ENCODE data around the gene DNM3. TPM values are rescaled to one million over a fixed set of nuclear protein-coding genes. Genes with fewer than 3 reads are reported as not detected.

DNM3 gene
- total RNA-seq, 1 experiment from 2014 or later = 2.7 TPM

DNA sequence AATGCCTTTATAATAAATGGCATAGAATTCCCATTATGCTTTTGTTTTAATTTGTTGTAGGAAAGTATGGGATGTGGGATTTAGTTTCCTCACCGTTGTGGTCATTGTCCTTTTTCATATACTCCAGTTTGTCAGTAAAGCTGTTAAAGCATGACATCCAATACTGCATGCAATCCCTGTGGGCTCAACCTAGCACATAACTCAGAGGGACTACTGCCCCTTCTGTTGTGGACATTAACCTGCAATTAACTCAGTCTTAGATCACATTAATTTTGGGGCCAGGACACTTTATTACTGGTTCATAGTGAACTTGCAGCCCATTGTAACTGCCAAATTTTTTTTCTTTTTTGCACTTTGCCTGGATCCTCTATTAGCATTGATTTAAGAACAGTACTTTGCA is 112.5 kb downstream of the DNM3 start:
- Histone ChIP-seq H3T11ph (ENCODE audit: low read length) (no peak overlapping the region), H3K9me3 (ENCODE audit: control insufficient read depth, low read depth, low read length) (peaks cover 11% of the 10 kb centered on the region), H2AFZ (ENCODE audit: low read length) (no peak overlapping the region), H3K27ac (ENCODE audit: insufficient read length, low read depth, low read length) (no peak overlapping the region), H4K5ac (ENCODE audit: insufficient read length, low read depth, low read length) (no peak overlapping the region), H3K14ac (ENCODE audit: insufficient read depth, low read length) (no peak overlapping the region), H2BK120ac (ENCODE audit: low read depth, low read length, poor library complexity, severe bottlenecking) (no peak overlapping the region), H3K79me1 (ENCODE audit: insufficient read depth, low read depth, low read length, poor library complexity, severe bottlenecking) (no peaks in the 10 kb centered on the region), H4K20me1 (ENCODE audit: control insufficient read depth, insufficient read depth, insufficient read length) (no peaks in the 10 kb centered on the region), H2BK15ac (ENCODE audit: low read depth, low read length) (no peak overlapping the region), H3K9ac (ENCODE audit: extremely low read depth, insufficient read length, low read length) (no peak overlapping the region), H3K56ac (ENCODE audit: insufficient read length, low read depth, low read length) (no peak overlapping the region), H3K23me2 (ENCODE audit: insufficient read length, low read depth, low read length, poor library complexity, severe bottlenecking) (no peaks in the 10 kb centered on the region), H3K4me1 (ENCODE audit: insufficient read depth, low read length) (no peaks in the 10 kb centered on the region), H3K4ac (ENCODE audit: low read depth, low read length) (no peak overlapping the region), H3K79me2 (ENCODE audit: insufficient read depth, low read length) (no peaks in the 10 kb centered on the region), H3K18ac (ENCODE audit: insufficient read length, low read depth, low read length) (no peak overlapping the region), H2AK5ac (ENCODE audit: insufficient read length, low read length) (no peak overlapping the region), H4K8ac (replicated peaks; ENCODE audit: insufficient read length, low read depth, low read length) (no peak overlapping the region), H3K4me2 (ENCODE audit: insufficient read depth, insufficient read length, low read length) (no peak overlapping the region), H4K91ac (ENCODE audit: insufficient read length, low read depth, low read length) (no peak overlapping the region), H3K27me3 (ENCODE audit: insufficient read depth, low read length) (no peaks in the 10 kb centered on the region), H2BK12ac (ENCODE audit: insufficient read length, low read depth, low read length) (no peak overlapping the region), H2BK20ac (ENCODE audit: low read depth, low read length, poor library complexity, severe bottlenecking) (no peak overlapping the region), H2BK5ac (ENCODE audit: insufficient read length, low read length) (no peak overlapping the region), H3K23ac (ENCODE audit: insufficient read length, low read depth, low read length) (no peak overlapping the region)
- H3K27ac Mint-ChIP-seq = no peak overlapping the region
- H3K9me3 Mint-ChIP-seq = peaks cover 13% of the 10 kb centered on the region in 2 experiments; a peak in 4 of 5 replicates
- no peak overlapping the region for H3K4me3 Mint-ChIP-seq
- H3K4me1 Mint-ChIP-seq = peaks cover 16 to 22% of the 10 kb centered on the region in 2 experiments
- H3K27me3 Mint-ChIP-seq (ENCODE audit: low read depth) = no peaks in the 10 kb centered on the region
- WGBS (ENCODE audit: extremely low coverage, insufficient read length, low lambda C conversion rate) = no CpG with 5 or more reads among the region's 1 CpG
- H3K36me3 Mint-ChIP-seq (ENCODE audit: insufficient read depth in 1 of 3, low read depth in 3 of 3) = peaks cover 11 to 13% (median 12%) of the 10 kb centered on the region in 3 experiments; a peak in 6 of 7 replicates
- no peak for TF ChIP-seq CTCF (conservative IDR thresholded peaks at IDR 0.05)
- no peak for DNase-seq
